Osteoblast (primary cell): ENCODE data around the gene NCOA6. TPM values are rescaled to one million over a fixed set of nuclear protein-coding genes. Genes with fewer than 3 reads are reported as not detected.
"Not testable (repeated sequence)": the region's sequence is repeated elsewhere in the genome, so short reads cannot be mapped to it uniquely, and the experiment has no call there.

Experiments used
- DNase-seq: peaks from one replicate; pipeline ENCODE4 v3.0.0; 2011; ENCODE audit warnings: low spot score, mixed read lengths; ENCODE audit not compliant: insufficient read length; ENCODE audit errors: missing footprints
- H2AFZ ChIP-seq: 2 replicates; pipeline ENCODE4 v1.6.0; 2011; ENCODE audit warnings: mild to moderate bottlenecking, low read length
- H3K27ac ChIP-seq: 2 replicates; pipeline ENCODE4 v1.5.1; 2011; ENCODE audit warnings: mild to moderate bottlenecking, low read depth, low read length, moderate library complexity
- H3K27me3 ChIP-seq: 2 replicates; pipeline ENCODE4 v1.6.0; 2012; ENCODE audit warnings: mild to moderate bottlenecking, control low read depth, inconsistent platforms, low read length, moderate library complexity; ENCODE audit not compliant: insufficient read depth
- H3K36me3 ChIP-seq: 2 replicates; pipeline ENCODE4 v1.5.1; 2011; ENCODE audit warnings: mild to moderate bottlenecking, low read length, control low read depth, moderate library complexity; ENCODE audit not compliant: insufficient read depth
- H3K4me1 ChIP-seq: 2 replicates; pipeline ENCODE4 v1.5.1; 2011; ENCODE audit warnings: mild to moderate bottlenecking, low read length, control low read depth, moderate library complexity; ENCODE audit not compliant: insufficient read depth
- H3K4me2 ChIP-seq: 2 replicates; pipeline ENCODE4 v1.6.0; 2011; ENCODE audit warnings: mild to moderate bottlenecking, low read length; ENCODE audit not compliant: insufficient read depth
- H3K4me3 ChIP-seq: fragments of 200-600 bp; sonication (generic); 3 replicates; pipeline ENCODE4 v1.5.1; 2012; ENCODE audit warnings: mild to moderate bottlenecking, low read length, inconsistent platforms; ENCODE audit not compliant: insufficient read depth
- H3K79me2 ChIP-seq: 2 replicates; pipeline ENCODE4 v1.6.0; 2012; ENCODE audit warnings: mild to moderate bottlenecking, low read length, control low read depth, inconsistent platforms; ENCODE audit not compliant: insufficient read depth
- H3K9me3 ChIP-seq: 2 replicates; pipeline ENCODE4 v1.5.1; 2011; ENCODE audit warnings: low read depth, low read length, control low read depth
- H4K20me1 ChIP-seq: 2 replicates; pipeline ENCODE4 v1.6.0; 2012; ENCODE audit warnings: mild to moderate bottlenecking, low read length, control low read depth; ENCODE audit not compliant: insufficient read depth
- total RNA-seq: library from RNA; depleted of rRNA; stranded (reverse); fragments of >200 nt; gene quantifications from 2 replicates; pipeline ENCODE4 v1.2.3, GENCODE V29; 2012
- TF ChIP-seq, protein P1 (sequence below): IDR thresholded peaks from 2 replicates; pipeline ENCODE4 v1.5.1; 2011; ENCODE audit warnings: mild to moderate bottlenecking, low read depth, low read length, moderate library complexity; ENCODE audit errors: extremely low read depth

NCOA6 gene
- total RNA-seq, 1 donor = 8.7 TPM

DNA sequence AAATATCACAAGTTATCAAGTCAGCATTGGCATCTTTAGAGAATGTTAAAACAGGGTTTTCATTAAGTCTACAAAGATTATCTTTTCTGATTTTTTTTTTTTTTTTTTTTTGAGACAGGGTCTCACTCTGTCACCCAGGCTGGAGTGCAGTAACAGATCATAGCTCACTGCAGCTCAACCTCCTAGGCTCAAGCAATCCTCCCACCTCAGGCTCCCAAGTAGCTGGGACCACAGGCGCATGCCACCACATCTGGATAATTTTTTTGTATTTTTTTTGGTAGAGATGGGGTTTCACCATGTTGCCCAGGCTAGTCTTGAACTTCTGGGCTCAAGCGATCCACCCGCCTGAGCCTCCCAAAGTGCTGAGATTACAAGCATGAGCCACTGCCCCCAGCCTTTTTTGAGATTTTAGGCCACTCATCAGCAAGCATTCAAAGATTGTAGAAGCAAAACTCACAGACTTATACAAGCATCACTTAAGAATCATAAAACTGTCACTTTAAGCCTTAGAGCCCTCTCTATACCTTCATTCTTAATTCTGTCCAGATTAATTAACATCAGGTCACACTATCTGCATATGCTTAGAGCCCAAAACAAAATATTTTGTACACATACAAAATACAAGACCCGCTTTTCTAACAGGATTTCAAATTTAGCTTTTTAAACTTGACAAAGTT, 32.6 kb downstream of the NCOA6 start:
- no peak overlapping the region for H3K4me2 ChIP-seq
- no peak for DNase-seq
- no peak overlapping the region for H2AFZ ChIP-seq
- H3K36me3 ChIP-seq = peaks cover 6% of the 10 kb centered on the region
- H3K4me1 ChIP-seq = peaks cover 10% of the 10 kb centered on the region
- H3K27ac ChIP-seq = no peak overlapping the region
- TF ChIP-seq, protein P1, sequence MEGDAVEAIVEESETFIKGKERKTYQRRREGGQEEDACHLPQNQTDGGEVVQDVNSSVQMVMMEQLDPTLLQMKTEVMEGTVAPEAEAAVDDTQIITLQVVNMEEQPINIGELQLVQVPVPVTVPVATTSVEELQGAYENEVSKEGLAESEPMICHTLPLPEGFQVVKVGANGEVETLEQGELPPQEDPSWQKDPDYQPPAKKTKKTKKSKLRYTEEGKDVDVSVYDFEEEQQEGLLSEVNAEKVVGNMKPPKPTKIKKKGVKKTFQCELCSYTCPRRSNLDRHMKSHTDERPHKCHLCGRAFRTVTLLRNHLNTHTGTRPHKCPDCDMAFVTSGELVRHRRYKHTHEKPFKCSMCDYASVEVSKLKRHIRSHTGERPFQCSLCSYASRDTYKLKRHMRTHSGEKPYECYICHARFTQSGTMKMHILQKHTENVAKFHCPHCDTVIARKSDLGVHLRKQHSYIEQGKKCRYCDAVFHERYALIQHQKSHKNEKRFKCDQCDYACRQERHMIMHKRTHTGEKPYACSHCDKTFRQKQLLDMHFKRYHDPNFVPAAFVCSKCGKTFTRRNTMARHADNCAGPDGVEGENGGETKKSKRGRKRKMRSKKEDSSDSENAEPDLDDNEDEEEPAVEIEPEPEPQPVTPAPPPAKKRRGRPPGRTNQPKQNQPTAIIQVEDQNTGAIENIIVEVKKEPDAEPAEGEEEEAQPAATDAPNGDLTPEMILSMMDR = no peak
- no peaks in the 10 kb centered on the region for H3K9me3 ChIP-seq
- no peak overlapping the region for H3K4me3 ChIP-seq
- H4K20me1 ChIP-seq = peaks cover 24% of the 10 kb centered on the region
- no peaks in the 10 kb centered on the region for H3K27me3 ChIP-seq
- peaks cover 65% of the 10 kb centered on the region for H3K79me2 ChIP-seq

DNA sequence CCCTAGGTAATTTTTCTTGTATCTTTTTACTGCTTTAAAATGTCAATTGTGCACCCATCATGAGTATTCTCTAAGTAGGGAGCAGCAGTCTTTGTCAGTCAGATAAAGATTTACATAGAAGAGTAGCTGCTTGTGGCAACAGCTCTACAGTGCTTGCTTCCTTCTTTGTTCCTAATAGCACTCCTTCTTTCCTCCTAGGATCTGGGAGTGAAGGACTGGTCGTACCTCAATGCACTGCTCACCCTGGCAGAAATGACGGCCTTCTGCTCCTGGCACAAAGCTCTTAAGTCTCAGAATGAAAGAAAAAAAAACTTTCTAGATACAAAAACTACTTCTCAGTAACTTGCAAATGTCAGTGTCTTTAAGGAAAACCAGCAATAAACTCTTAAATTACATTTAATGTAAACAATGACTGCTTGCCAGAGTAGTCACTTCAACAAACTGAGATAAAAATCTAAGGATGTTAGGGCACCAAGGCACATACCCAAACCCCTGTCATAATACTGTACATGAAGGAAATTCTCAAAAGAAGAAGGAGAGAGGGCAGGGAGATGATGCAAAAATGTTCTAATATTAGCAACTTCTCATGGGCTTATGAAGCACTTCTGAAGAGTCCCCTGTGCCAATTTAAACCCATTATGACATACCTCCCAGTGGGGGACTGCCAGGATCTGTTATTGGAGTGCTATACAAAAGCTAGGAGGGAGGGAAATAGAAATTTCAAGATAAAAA, 34.0 kb downstream of the NCOA6 start:
- Histone ChIP-seq H3K27me3 (no peaks in the 10 kb centered on the region), H4K20me1 (peaks cover 24% of the 10 kb centered on the region), H3K4me3 (no peak overlapping the region), H3K36me3 (peaks cover 6% of the 10 kb centered on the region), H3K79me2 (peaks cover 51% of the 10 kb centered on the region), H3K4me2 (no peak overlapping the region), H2AFZ (no peak overlapping the region), H3K27ac (peak overlapping the region; percentile 51), H3K9me3 (no peaks in the 10 kb centered on the region), H3K4me1 (peaks cover 10% of the 10 kb centered on the region)
- TF ChIP-seq, protein P1 = no peak
- DNase-seq = no peak

DNA sequence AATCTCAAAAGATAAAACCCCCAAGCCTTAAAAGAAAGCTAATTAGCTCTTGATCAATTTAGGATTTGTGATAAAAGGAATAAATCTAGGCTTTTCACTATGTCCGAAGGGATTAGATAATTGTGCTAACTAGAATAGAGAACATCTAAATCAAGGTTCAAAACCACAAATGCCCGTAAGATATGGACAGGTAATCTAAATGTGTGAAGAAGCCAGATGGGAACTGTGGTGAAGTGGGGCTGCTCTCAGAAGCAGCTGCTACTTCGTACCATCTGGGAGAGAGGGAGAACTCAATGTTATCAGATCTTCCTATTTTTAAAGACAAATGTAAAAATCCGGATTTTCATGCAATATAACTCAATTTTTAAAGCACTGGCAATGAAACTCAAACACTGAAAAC, 44.2 kb downstream of the NCOA6 start:
- Histone ChIP-seq H2AFZ (no peak overlapping the region), H3K9me3 (no peaks in the 10 kb centered on the region), H3K36me3 (peaks cover 24% of the 10 kb centered on the region), H3K4me1 (no peaks in the 10 kb centered on the region), H3K79me2 (peaks cover 2% of the 10 kb centered on the region), H3K4me2 (no peak overlapping the region), H3K27ac (no peak overlapping the region), H3K4me3 (no peak overlapping the region), H3K27me3 (no peaks in the 10 kb centered on the region), H4K20me1 (peaks cover 5% of the 10 kb centered on the region)
- TF ChIP-seq, protein P1 = no peak
- DNase-seq = no peak

DNA sequence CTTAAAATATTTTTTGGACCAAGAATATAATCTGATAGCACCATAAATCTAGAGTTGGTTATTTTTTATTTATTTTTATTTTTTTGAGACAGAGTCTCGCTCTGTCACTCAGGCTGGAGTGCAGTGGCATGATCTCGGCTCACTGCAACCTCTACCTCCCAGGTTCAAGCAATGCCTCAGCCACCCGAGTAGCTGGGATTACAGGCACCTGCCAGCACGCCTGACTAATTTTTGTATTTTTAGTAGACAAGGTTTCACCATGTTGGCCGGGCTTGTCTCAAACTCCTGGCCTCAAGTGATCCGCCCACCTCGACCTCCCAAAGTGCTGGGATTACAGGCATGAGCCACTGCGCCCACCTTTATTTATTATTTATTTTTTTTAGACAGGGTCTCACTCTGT, 45.2 kb downstream of the NCOA6 start:
- H4K20me1 ChIP-seq, H2AFZ ChIP-seq, H3K27me3 ChIP-seq, H3K9me3 ChIP-seq, H3K27ac ChIP-seq, H3K79me2 ChIP-seq, H3K4me2 ChIP-seq, H3K4me3 ChIP-seq, DNase-seq, H3K4me1 ChIP-seq: not testable (repeated sequence)
- peaks cover 31% of the 10 kb centered on the region for H3K36me3 ChIP-seq
